HepG2 (cell line): ENCODE data around the gene SLC18A2. TPM values are rescaled to one million over a fixed set of nuclear protein-coding genes. Genes with fewer than 3 reads are reported as not detected.

Experiments
- ATAC-seq: fragments of 200-7000 bp; cut with Tn5 transposase; 3 replicates; pipeline ENCODE4 v1.9.1; 2020; ENCODE audit warnings: mild to moderate bottlenecking, moderate library complexity
- BruUV-seq: library from RNA; stranded (reverse); fragments of 400-500 nt; replicated peaks from 2 replicates; lab custom pipeline; 2021; lab: Mats Ljungman, UMichigan
- CTCF ChIA-PET: fragments of 300-600 bp; formaldehyde crosslinking; extraction: SDS; loops from one replicate; lab custom pipeline; 2021; ENCODE audit warnings: low total read pairs, inconsistent platforms, low intra/inter-chr PET ratio; lab: Yijun Ruan, JAX
- POLR2A ChIA-PET: fragments of 350-600 bp; sonication (Branson Sonifier 250); formaldehyde crosslinking; loops from one replicate; lab custom pipeline; 2020; ENCODE audit warnings: antibody characterized with exemption, inconsistent platforms; lab: Yijun Ruan, JAX
- DNase-seq: peaks from one replicate; pipeline ENCODE4 v3.0.0-alpha.2; 2015; ENCODE audit warnings: low spot score
- FAIRE-seq: peaks from 3 replicates; lab custom pipeline; 2011; peaks lifted over from hg19 to GRCh38; lab: Jason Lieb, UNC
- H2AFZ ChIP-seq: one replicate; pipeline ENCODE4 v1.6.1; 2011; ENCODE audit warnings: low read length, inconsistent platforms
- H3K27ac ChIP-seq: fragments of 300-600 bp; 3 replicates; pipeline ENCODE4 v1.8.0; 2011; ENCODE audit warnings: mixed run types, mild to moderate bottlenecking, mixed read lengths, low read length, inconsistent platforms; ENCODE audit not compliant: insufficient read depth; ENCODE audit errors: extremely low read length
- H3K27me3 ChIP-seq, 2 experiments: fragments of 200-600 bp in 1 of 2; 2 replicates in 1 of 2; 3 replicates in 1 of 2; pipeline versions ENCODE4 v1.6.0 to v1.8.0; 2011; ENCODE audit warnings: low read length in 2 of 2, mild to moderate bottlenecking in 2 of 2, moderate library complexity in 2 of 2, inconsistent platforms in 1 of 2; ENCODE audit not compliant: insufficient read depth in 2 of 2, control insufficient read depth in 1 of 2
- H3K36me3 ChIP-seq, 2 experiments: fragments of 200-600 bp in 1 of 2; replicated peaks in 1 of 2; 2 replicates in 1 of 2; 3 replicates in 1 of 2; pipeline versions ENCODE4 v1.5.1 to v1.8.0; 2011; ENCODE audit warnings: low read length in 2 of 2, inconsistent platforms in 1 of 2; ENCODE audit not compliant: insufficient read depth in 2 of 2, control insufficient read depth in 1 of 2
- H3K4me1 ChIP-seq: 2 replicates; pipeline ENCODE4 v1.5.1; 2012; ENCODE audit warnings: low read length, inconsistent platforms; ENCODE audit not compliant: insufficient read depth
- H3K4me2 ChIP-seq: 2 replicates; pipeline ENCODE4 v1.6.0; 2011; ENCODE audit warnings: low read depth, low read length, inconsistent platforms
- H3K4me3 ChIP-seq, 3 experiments: fragments of 200-600 bp in 1 of 3; sonication (generic), shearing (Covaris generic) in 1 of 3; replicated peaks in 1 of 3; 2 replicates each; pipeline ENCODE4 v1.5.1; 2011 to 2016; ENCODE audit warnings: low read length in 3 of 3, inconsistent platforms in 2 of 3, low read depth in 2 of 3, mild to moderate bottlenecking in 2 of 3, control low read depth in 1 of 3, mixed read lengths in 1 of 3; ENCODE audit not compliant: insufficient read depth in 1 of 3
- H3K79me2 ChIP-seq: one replicate; pipeline ENCODE4 v1.6.1; 2011; ENCODE audit warnings: low read length, inconsistent platforms; ENCODE audit not compliant: insufficient read depth
- H3K9ac ChIP-seq: 2 replicates; pipeline ENCODE4 v1.6.0; 2011; ENCODE audit warnings: mild to moderate bottlenecking, low read depth, low read length, inconsistent platforms; ENCODE audit not compliant: insufficient read depth
- H3K9me3 ChIP-seq: 2 replicates; pipeline ENCODE4 v1.5.1; 2012; ENCODE audit warnings: mild to moderate bottlenecking, low read length
- H4K20me1 ChIP-seq: 2 replicates; pipeline ENCODE4 v1.6.0; 2011; ENCODE audit warnings: inconsistent platforms, mild to moderate bottlenecking, low read length, moderate library complexity; ENCODE audit not compliant: insufficient read depth
- ATF7-NPFF ChIP-seq: sonication (generic); formaldehyde crosslinking; IDR thresholded peaks from 2 replicates; pipeline ENCODE4 v1.8.1; 2023; ENCODE audit warnings: mild to moderate bottlenecking, low read depth, missing genetic modification reagents, moderate library complexity
- HNRNPL ChIP-seq: fragments of 200-400 bp; formaldehyde crosslinking; IDR thresholded peaks from 2 replicates; pipeline ENCODE4 v1.6.1; 2017; ENCODE audit warnings: mild to moderate bottlenecking, low read depth, low read length
- NONO ChIP-seq, 2 experiments: fragments of 450-650 bp in 1 of 2; sonication (generic) in 1 of 2; formaldehyde crosslinking in 1 of 2; IDR thresholded peaks in 1 of 2; conservative IDR thresholded peaks in 1 of 2; 2 replicates each; pipeline versions ENCODE4 v1.6.1 to v1.8.0; 2017 to 2022; ENCODE audit warnings: mild to moderate bottlenecking in 1 of 2, missing genetic modification reagents in 1 of 2, moderate library complexity in 1 of 2
- RFX5 ChIP-seq: IDR thresholded peaks from 2 replicates; pipeline ENCODE4 v1.6.1; 2011; ENCODE audit warnings: low read depth, low read length, improper control_type of control experiment
- WIZ ChIP-seq: sonication (generic); formaldehyde crosslinking; IDR thresholded peaks from 2 replicates; pipeline ENCODE4 v1.5.1; 2020; ENCODE audit warnings: mild to moderate bottlenecking, missing genetic modification reagents
- ZBTB7A ChIP-seq: sonication (generic); formaldehyde crosslinking; IDR thresholded peaks from 2 replicates; pipeline ENCODE4 v1.8.0; 2022; ENCODE audit warnings: mild to moderate bottlenecking, missing genetic modification reagents
- ZFP62 ChIP-seq: sonication (generic); formaldehyde crosslinking; IDR thresholded peaks from 2 replicates; pipeline ENCODE4 v1.4.0; 2020; ENCODE audit warnings: missing genetic modification reagents
- ZNF232 ChIP-seq: sonication (generic); formaldehyde crosslinking; IDR thresholded peaks from 2 replicates; pipeline ENCODE4 v1.4.0; 2020; ENCODE audit warnings: missing genetic modification reagents, borderline replicate concordance
- ZNF33B ChIP-seq: sonication (generic); formaldehyde crosslinking; IDR thresholded peaks from 2 replicates; pipeline ENCODE4 v1.5.1; 2020; ENCODE audit warnings: mild to moderate bottlenecking, missing genetic modification reagents
- ZNF354B ChIP-seq: sonication (generic); formaldehyde crosslinking; IDR thresholded peaks from 2 replicates; pipeline ENCODE4 v1.8.0; 2022; ENCODE audit warnings: mild to moderate bottlenecking, missing genetic modification reagents
- ZNF550 ChIP-seq: sonication (generic); formaldehyde crosslinking; IDR thresholded peaks from 2 replicates; pipeline ENCODE4 v1.4.0; 2020; ENCODE audit warnings: mild to moderate bottlenecking, missing genetic modification reagents, borderline replicate concordance
- ZNF7 ChIP-seq: IDR thresholded peaks from 2 replicates; pipeline ENCODE4 v1.6.1; 2016; ENCODE audit warnings: missing biosample characterization, missing genetic modification reagents
- WGBS: methylation state at CpG from one replicate; pipeline ENCODE4 v1.1.6; 2017; ENCODE audit warnings: low lambda C conversion rate; 5-methylcytosine and 5-hydroxymethylcytosine counted together
- in situ Hi-C: cut with HindIII; loops from 2 replicates; pipeline ENCODE4 v1.10.0; 2017; ENCODE audit warnings: low pct_unique_long_range_greater_than_20kb; ENCODE audit not compliant: extremely low pct_ligation_motif_present
- intact Hi-C: fragments of 100-400 bp; cut with micrococcal nuclease; formaldehyde crosslinking; loops from one replicate; pipeline ENCODE4 v1.10.0; 2022; ENCODE audit not compliant: unreplicated experiment
- polyA plus RNA-seq, 8 experiments: library from polyadenylated mRNA; depleted of rRNA in 3 of 8; stranded (reverse) in 7 of 8; unstranded in 1 of 8; fragments of >200 nt; fragmentation: Illumina TruSeq in 4 of 8; extraction: Trizol in 4 of 8; gene quantifications; 2 replicates each; pipeline versions ENCODE4 v1.2.1 to v1.2.3, GENCODE V29; 2011 to 2016; ENCODE audit warnings: low read depth in 4 of 8, missing spikeins in 1 of 8, mixed read lengths in 1 of 8; ENCODE audit not compliant: insufficient read depth in 1 of 8
- total RNA-seq, 5 experiments: library from RNA; depleted of rRNA; stranded (reverse); fragments of >200 nt; fragmentation: Illumina TruSeq; extraction: Trizol; gene quantifications; 2 replicates each; pipeline ENCODE4 v1.2.3, GENCODE V29; 2016; ENCODE audit warnings: low read depth in 1 of 5
- TF ChIP-seq, protein P1 (sequence below): IDR thresholded peaks from 2 replicates; pipeline ENCODE4 v1.6.1; 2016; ENCODE audit warnings: missing genetic modification reagents, missing compliant biosample characterization
- TF ChIP-seq, protein P2 (sequence below): sonication (generic); formaldehyde crosslinking; IDR thresholded peaks from 2 replicates; pipeline ENCODE4 v1.8.0; 2022; ENCODE audit warnings: mild to moderate bottlenecking, missing genetic modification reagents, moderate library complexity
- TF ChIP-seq, protein P3 (sequence below): sonication (generic); formaldehyde crosslinking; IDR thresholded peaks from 2 replicates; pipeline ENCODE4 v1.4.0; 2020; ENCODE audit warnings: mild to moderate bottlenecking, missing genetic modification reagents
- TF ChIP-seq, protein P4 (sequence below): sonication (generic); formaldehyde crosslinking; IDR thresholded peaks from 2 replicates; pipeline ENCODE4 v1.4.0; 2020; ENCODE audit warnings: missing genetic modification reagents

Gene SLC18A2
- total and polyA plus RNA-seq, 2 of the 13 experiments (the other 11 are each of a cell fraction or from before 2014, with no cell fraction given) = not detected

DNA sequence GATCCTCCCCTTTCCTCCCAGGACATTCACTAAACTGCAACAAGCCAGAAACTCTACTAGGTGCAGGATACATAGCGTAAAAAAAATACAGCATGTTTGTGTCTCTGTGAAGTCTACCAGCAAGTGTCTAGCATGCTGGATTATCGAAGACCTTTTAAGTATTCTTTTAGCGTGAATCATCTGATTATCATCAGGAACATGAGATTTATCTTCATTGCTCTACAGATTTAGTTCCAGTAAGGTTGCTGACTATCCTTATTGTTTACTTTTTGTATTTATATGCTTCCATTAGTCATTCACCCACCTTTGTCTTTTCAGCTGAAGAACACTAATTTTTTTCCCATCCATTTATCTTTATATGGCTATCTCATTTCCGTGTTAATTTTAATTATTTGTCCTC is 71.5 kb downstream of the SLC18A2 start:
- Histone ChIP-seq H4K20me1 (no peaks in the 10 kb centered on the region), H3K4me3 (no peak overlapping the region), H3K4me2 (no peak overlapping the region), H3K9ac (no peak overlapping the region), H2AFZ (no peak overlapping the region), H3K9me3 (no peaks in the 10 kb centered on the region), H3K4me1 (no peaks in the 10 kb centered on the region), H3K27ac (no peak overlapping the region), H3K27me3 (no peaks in the 10 kb centered on the region), H3K79me2 (no peaks in the 10 kb centered on the region), H3K36me3 (peaks cover 4 to 27% of the 10 kb centered on the region in 2 experiments; a peak in 4 of 5 replicates)
- DNase-seq = no peak
- POLR2A ChIA-PET = no interaction called here
- in situ Hi-C loops = no loop called here
- no peak for ATAC-seq
- FAIRE-seq = no peak
- TF ChIP-seq ZNF33B (CRISPR knock-in tag) (no peak), HNRNPL (no peak), NONO (IDR thresholded peaks at IDR 0.05) (no peak), NONO (CRISPR knock-in tag; conservative IDR thresholded peaks at IDR 0.05) (no peak), ZNF232 (CRISPR knock-in tag) (no peak), ATF7-NPFF (CRISPR knock-in tag) (no peak), ZNF7 (CRISPR knock-in tag) (no peak), WIZ (CRISPR knock-in tag) (no peak), ZNF354B (no peak), ZBTB7A (CRISPR knock-in tag) (no peak), ZFP62 (CRISPR knock-in tag) (no peak), ZNF550 (no peak), RFX5 (no peak)
- TF ChIP-seq, protein P1, sequence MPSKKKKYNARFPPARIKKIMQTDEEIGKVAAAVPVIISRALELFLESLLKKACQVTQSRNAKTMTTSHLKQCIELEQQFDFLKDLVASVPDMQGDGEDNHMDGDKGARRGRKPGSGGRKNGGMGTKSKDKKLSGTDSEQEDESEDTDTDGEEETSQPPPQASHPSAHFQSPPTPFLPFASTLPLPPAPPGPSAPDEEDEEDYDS (CRISPR knock-in tag) = no peak
- TF ChIP-seq, protein P2, sequence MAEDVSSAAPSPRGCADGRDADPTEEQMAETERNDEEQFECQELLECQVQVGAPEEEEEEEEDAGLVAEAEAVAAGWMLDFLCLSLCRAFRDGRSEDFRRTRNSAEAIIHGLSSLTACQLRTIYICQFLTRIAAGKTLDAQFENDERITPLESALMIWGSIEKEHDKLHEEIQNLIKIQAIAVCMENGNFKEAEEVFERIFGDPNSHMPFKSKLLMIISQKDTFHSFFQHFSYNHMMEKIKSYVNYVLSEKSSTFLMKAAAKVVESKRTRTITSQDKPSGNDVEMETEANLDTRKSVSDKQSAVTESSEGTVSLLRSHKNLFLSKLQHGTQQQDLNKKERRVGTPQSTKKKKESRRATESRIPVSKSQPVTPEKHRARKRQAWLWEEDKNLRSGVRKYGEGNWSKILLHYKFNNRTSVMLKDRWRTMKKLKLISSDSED = no peak
- TF ChIP-seq, protein P3, sequence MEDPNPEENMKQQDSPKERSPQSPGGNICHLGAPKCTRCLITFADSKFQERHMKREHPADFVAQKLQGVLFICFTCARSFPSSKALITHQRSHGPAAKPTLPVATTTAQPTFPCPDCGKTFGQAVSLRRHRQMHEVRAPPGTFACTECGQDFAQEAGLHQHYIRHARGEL = no peak
- TF ChIP-seq, protein P4, sequence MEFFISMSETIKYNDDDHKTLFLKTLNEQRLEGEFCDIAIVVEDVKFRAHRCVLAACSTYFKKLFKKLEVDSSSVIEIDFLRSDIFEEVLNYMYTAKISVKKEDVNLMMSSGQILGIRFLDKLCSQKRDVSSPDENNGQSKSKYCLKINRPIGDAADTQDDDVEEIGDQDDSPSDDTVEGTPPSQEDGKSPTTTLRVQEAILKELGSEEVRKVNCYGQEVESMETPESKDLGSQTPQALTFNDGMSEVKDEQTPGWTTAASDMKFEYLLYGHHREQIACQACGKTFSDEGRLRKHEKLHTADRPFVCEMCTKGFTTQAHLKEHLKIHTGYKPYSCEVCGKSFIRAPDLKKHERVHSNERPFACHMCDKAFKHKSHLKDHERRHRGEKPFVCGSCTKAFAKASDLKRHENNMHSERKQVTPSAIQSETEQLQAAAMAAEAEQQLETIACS (CRISPR knock-in tag) = no peak
- CTCF ChIA-PET = no interaction called here
- intact Hi-C loops = no loop called here
- BruUV-seq = no TSS peak
- 98% methylated on average over 4 of the region's 4 CpGs for WGBS
